DMS114 treated with DMSO at 0.1 percent for 48 hours (cell line): ENCODE results near the gene COX6B2.
A peak's percentile ranks its signal among the peaks of the same experiment; 100 is the strongest.

Source experiments
- DNase-seq: peaks from one replicate; lab custom pipeline; 2025; ENCODE audit not compliant: unreplicated experiment; lab: John Stamatoyannopoulos, UW

Gene COX6B2

DNA sequence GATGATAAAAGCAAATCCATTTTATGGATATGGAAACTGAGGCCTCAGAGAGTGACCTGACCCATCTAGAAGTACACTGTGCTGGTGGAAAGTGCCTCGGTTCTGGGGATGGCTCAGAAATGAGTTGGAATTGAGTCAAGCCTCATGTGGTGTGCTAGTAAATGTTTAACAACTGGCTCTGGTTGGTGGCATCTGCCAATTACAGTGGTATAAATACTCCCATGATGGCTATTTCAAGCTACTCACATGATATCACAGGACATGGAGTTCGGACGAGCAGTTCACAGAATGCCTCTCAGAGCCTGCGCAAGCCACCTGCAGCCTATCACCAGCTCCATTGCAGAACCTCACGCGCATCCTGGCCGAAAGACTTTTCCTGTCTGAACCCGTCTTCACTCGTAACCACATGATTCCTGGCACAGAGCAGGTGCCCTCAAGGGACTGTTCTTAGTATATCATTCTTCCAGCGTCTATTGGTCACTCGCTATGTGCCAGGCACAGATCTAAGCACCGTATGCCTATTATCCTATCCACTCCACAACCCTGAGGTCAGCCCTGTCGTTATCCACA, 38.5 kb downstream of the COX6B2 start:
- DNase-seq, result no peak

DNA sequence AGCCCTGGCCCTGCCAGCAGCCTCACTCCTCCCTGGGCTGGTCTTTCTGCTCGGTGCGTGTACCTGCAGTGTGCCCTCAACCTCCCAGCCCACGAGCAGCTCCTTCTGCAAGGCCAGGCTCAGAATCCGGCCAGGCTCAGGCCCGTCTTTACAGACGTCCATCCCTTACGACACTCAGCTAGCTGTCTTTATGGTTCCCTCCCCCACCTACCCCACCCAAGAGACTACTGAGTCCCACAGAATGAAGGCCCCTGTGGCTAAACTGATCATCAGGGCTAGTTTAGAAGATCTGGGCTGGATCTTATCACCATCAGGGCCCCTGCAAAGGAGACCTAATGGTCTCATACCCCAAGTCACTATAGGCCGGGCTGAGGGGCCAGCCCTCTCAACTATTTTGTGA, 40.1 kb downstream of the COX6B2 start:
- DNase-seq, result no peak

DNA sequence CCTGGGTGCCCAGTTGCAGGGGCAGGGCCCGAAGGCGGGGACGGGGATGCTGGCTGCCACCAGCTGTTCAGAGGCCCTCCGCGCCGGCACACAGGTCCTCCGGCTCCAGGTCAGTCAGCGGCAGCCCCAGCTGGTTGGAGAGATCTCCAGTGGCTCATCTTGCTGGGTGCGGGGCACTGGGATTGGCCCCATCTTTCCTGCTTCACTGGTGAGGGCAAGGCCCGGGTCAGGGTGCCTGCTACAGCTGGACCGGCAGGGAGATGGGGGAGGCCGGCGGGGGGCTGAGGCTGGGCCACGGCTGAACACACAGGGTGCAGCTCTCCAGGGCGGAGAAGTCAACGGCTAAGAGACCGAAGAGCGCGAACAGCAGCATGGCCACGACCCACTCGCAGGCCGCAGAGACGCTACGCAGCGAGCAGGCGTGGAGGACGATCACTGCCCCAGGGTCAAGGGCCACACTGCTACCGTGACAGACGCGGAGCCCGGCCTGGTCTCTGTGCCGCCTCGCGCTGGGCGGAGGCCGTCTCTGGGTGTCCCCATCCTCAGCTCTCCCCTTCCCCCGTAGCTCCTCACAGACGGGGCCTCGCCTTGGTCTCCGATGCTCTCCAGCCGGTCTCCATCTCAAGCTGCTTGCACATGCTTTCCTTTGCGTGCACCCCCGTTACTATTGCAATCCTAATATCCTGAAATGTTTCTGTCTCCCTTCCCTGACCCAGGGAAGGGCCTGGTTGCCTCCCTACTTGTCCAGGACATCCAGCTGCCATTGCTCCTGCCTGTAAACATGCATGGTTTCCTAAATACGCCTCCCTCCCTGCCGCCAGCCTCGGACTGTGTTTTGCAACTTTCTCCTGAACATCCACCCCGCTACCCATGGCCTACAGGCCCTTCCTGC, 41.7 kb downstream of the COX6B2 start:
- no peak for DNase-seq

DNA sequence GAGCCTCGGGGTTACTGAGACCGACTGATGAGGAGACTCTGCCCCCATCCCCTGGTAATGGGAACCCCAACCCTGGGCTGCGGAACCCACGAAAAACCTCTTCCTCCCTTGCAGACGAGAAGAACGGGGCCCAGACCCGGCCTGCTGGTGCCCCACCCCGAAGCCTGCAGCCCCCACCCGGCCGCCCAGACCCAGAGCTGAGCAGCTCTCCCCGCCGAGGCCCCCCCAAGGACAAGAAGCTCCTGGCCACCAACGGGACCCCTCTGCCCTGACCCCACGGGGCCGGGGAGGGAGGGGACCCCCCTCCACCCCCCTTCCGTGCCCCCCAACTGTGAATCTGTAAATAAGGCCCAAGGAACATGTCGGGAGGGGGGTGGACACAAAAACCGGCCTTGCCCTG, 42.7 kb downstream of the COX6B2 start:
- DNase-seq, result no peak

DNA sequence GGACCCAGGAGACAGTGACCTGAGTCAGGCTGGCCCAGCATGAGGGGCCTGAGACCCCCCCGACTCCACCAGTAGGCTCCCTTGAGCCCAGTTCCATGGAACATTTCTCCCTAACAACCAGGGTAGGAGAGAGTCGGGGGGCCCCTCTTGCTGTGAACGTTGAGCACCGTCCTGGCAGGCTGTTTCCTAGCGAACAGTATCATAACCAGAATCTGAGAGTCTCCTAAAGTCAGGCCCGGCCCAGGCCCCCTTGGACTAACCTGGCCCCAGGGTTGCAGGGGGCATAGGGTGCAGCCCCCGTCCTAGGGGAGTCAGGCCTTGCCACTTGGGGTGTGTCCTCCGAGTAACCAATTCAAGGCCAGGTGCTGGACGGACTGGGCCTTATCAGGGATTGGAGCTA, 43.1 kb downstream of the COX6B2 start:
- no peak for DNase-seq

DNA sequence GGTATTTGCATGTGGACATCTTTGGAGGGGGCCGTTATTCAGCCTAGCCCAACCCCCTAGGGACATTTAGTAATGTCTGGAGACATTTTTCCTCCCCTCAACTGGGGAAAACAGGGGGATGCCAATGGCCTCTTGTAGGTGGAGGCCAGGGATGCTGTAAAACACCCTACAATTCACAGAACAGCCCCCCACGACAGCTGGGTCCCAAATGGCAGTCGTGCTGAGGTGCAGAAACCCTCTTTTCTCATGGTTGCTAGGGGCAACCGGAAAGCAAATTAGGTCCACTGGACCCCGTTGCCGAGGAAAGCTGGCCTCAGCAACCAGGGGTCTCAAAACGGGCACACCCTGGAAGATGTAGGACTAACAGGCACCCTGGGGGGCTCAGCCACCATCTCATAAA, 44.0 kb downstream of the COX6B2 start:
- no peak for DNase-seq

DNA sequence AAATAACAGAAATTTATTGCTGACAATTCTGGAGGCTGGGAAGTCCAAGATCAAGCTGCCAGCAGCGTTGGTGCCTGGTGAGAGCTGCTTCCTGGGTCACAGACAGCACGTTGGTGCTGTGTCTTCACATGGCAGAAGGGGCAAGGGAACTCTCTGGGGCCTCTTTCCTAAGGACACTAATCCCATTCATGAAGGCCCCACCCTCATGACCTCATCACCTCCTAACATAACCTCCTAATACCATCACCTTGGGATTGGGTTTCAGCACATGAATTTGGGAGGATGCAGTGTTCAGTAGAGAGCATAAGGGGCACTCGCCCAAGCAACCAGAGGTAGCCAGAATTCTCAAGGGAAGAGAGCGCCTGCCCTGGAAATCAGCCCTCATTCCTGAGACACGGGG, 45.1 kb downstream of the COX6B2 start:
- no peak for DNase-seq

DNA sequence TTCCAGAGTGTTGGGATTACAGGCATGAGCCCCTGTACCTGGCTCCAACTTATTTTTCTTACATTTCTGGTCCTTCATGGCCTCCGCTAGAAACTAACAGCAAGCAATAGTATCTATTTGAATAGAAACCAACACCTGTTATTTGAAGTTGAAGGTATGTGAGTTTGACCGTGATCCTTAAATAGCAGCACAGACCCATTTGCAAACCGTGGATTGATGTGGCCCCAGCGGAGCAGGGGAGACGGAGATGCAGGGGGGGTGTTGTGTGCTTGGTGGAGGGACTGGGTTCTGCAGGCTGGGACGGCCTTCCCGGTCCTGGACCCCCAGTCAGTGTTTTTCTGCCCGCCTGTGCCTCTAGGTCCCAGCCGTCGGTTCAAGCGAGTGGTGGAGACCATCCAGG, 46.2 kb downstream of the COX6B2 start:
- no peak for DNase-seq

DNA sequence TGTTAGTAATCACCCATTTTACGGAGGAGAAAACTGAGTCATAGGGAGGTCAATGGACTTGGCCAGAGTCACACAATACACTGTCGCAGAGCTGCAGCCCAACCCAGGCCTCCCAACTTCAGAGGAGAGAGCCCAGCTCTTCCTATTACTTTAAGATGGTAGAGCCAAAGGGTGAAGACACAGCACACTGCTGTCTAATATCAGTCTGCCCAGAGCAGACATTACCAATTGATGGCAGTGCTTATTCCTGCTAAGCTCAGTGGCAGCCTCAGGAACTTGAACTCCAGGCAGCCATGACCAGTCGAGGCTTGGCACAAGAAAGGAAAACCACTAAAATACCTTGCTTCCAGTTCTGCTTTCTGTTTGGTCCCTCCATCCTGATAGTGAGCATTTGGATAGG, 47.8 kb downstream of the COX6B2 start:
- no peak for DNase-seq

DNA sequence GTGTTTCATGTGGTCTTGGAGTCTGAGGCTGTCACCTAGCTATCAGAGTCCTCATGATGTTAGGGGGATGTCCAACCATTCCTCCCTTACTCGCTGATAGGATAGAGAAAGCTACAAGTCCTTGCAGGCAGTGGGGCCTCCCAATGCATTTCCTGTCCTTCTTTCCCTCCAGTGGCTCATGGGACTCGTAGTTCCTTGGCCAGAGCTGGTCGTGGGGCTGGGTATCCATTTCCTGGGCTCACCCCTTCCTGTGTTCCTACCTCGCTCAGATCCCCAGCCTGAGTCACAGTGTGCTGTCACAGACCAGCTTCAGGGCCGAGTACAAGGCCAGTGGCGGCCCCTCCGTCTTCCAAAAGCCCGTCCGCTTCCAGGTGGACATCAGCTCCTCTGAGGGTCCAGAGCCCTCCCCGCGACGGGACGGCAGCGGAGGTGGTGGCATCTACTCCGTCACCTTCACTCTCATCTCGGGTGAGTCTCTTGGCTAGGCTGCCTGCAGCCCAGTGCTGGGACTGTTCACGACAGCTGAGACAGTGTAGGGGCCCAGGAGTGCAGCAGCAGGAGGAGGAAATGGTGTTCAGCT, 48.4 kb downstream of the COX6B2 start:
- no peak for DNase-seq

DNA sequence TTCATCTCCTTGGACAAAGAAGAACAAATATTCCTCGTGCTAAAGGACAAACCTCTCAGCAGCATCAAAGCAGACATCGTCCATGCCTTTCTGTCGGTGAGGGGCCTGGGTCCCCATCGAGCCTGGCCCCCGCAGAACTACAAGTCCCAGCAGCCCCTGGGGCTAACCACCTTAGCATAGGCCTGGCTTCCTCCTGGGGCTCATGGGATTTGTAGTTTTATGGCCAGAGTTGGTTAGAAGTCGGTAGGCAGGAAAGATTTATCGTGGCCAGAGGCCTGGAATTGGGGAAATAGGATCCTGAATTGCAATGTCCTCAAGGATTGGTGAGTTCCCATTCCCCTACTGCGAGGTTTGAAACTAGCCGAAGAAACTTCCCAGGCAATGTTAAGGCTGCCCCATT, 49.0 kb downstream of the COX6B2 start:
- peak; percentile 31 for DNase-seq

DNA sequence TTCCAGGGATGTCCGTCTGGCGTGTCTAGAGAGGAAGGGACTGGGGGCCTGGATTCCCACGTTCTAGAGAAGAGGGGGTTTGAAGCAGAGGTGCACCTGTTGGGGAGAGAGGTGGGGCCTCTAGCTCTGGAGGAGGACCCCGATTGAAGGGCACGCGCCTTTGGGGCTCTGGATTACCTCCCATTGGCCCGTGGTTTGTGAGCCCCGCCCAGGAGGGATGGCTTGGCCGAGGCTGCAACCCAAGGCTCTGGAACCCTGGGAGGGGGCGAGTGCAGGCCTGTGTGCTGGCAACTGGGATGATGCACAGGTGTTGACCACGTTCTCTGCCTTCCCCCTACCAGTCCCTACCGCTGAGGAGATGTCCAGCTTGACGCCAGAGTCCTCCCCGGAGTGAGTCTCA, 49.5 kb downstream of the COX6B2 start:
- no peak for DNase-seq

DNA sequence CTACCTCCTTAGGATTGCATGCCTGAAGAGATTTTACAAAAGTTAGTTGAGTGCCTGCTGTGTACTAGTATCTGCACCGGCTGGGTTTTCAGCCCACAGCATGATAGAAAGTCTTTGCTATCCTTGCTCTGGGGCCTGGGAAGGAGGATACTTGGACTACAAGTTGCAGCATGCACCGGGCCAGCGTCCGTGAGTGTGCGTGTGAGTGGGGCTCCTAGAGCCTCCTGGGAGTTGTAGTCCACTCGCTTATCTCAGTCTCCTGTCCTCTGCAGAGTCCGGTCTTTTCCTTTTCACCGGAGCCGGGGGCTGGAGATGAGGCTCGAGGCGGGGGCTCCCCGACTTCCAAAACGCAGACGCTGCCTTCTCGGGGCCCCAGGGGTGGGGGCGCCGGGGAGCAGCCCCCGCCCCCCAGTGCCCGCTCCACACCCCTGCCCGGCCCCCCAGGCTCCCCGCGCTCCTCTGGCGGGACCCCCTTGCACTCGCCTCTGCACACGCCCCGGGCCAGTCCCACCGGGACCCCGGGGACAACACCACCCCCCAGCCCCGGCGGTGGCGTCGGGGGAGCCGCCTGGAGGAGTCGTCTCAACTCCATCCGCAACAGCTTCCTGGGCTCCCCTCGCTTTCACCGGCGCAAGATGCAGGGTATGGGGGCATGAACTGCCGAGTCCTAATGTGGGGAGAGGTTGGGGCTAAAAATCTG, 50.1 kb downstream of the COX6B2 start:
- peak; percentile 34 for DNase-seq

DNA sequence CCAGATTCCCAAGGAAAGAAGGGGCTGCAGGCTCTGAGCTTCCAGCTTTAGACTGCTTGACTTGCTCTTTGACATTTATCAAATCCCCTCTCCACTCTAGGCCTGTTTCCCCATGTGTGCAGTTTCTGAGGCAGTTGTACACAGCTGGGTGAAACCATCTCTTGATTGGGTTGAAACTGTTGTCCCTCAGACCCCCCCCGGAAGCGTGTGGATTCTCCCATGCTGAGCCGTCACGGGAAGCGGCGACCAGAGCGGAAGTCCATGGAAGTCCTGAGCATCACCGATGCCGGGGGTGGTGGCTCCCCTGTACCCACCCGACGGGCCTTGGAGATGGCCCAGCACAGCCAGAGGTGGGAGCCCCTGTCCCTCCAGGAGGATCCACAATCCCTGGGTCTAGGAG, 51.0 kb downstream of the COX6B2 start:
- DNase-seq, result no peak

DNA sequence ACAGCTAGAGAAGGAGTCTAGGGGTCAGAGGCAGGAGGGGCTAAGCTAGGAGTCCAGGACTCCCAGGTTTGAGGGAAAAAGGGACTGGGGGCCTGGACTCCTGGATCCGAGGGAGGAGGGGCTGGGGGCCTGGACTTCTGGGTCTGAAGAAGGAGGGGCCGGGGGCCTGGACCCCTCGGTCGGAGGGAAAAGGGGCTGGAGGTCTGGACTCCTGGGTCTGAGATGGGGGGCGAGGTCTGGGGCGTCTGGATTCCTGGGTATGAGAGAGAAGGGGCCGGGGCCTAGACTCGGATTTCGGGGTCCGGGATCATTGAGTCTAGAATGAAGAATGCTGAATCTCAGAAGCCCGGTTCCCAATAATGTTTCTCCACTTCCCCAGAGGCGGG, 52.2 kb downstream of the COX6B2 start:
- DNase-seq, result no peak

DNA sequence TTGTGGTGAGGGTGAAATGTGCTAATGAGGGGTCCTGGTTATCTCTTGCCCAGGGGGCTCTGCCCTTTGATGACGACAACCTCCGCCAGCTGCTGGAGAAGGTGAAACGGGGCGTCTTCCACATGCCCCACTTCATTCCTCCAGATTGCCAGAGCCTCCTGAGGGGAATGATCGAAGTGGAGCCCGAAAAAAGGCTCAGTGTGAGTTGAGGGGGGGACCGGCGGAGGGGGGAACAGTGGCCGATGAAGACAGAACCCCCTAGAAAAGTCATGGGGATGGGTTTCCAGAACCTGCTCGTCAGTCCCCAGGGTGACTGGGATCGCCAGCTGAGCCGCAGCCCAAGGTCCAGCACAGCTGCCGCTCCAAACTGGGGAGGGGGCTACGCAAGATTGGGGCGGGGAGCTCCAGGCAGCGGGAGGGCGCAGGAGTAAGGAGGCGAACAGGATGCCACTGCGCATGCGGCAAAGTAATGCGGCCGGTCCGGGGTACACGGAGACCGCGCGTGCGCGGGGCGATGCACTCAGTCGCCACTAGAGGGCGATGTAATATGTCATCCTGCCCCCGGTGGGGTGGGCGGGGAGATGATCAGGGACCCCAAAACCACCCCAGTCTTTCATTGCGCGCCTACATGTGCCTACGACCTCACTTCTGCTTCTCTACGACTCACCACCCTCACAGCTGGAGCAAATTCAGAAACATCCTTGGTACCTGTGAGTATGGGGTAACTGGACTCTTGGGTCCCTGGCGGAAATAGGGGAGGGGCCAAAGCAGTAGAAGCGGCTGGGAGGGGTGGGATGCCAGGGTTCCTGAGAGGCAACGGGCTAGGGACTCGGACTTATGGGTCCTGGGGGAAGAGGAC, 52.8 kb downstream of the COX6B2 start:
- DNase-seq, result no peak

DNA sequence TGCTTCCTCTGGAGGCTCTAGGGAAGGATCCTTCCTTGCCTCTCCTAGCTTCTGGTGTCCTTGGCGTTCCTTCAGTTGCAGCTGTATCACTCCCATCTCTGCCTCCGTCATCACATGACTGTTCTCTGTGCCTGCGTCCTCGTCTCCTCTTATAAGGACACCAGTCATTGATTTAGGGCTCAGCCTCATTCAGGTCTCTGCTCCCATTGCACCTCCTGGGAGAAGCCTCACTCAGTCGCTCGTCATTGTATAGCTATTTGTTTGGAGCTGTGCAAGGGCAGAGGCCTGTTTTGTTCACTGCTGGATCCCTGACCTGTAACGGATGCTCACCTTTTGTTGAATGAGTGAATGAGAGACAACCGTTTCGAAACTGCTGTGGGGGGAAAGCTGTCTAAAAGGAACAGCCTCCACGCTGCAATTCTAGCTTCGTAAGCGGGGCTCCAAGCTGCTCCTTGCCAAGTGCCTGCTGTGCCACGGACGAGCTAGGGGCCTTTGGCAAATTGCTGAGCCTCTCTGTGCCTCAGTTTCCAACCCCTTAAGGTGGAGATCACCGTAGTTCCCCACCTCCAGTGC, 53.5 kb downstream of the COX6B2 start:
- no peak for DNase-seq

DNA sequence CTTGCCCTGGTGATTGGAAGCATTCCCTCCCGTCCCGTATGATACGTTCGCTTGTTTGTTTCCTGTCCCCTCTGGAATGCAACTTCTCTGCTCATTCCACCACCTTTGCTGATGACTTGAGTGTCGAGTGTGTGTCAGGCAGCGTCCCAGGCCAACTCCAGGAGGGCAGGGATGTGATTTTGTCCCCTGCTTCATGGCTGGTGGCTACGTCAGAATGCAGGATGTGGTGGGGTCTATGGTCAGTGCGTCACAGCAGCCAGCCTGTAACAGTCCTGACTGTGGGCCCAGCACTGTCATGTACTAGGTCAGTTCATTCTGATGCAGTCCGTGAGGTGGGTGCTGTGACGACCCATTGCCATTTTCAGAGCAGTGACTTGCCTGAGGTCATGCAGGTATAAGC, 54.5 kb downstream of the COX6B2 start:
- no peak for DNase-seq
